Kidney tubule cell (primary cell): ENCODE data around the gene SRPRB.

Experiments used
- DNase-seq: peaks from one replicate; pipeline ENCODE4 v3.0.0-alpha.2; 2018; ENCODE audit warnings: low spot score

Gene SRPRB

GRCh38 chr3:133825969-133826727, 20.5 kb downstream of the SRPRB start:
- no peak for DNase-seq

DNA sequence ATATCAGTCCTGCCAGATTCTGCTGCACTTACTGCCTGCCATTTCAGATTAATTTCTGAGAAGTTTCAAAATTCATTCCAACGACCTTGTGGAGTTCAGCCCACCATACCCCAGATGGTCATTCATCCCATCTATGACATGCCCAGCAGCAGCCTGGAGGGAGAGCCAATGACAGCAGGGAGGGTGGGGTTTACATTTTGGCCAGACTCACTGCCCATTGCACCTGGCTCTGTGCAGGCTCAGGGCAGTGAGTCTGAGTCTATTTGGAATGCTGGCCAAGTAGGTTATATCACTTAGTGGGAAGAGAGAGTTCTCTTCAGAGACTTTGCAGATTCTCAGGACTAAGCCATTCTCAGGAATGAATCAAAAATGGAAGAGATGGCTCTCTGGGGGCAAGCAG, 21.5 kb downstream of the SRPRB start:
- DNase-seq = no peak

- no peak for DNase-seq
These were observed 22.1 kb downstream of the SRPRB start for GRCh38 chr3:133827684-133828083.

- DNase-seq = no peak
These were observed 23.1 kb downstream of the SRPRB start for GRCh38 chr3:133828576-133829309.

GRCh38 chr3:133829310-133829707, 23.7 kb downstream of the SRPRB start:
- no peak for DNase-seq

GRCh38 chr3:133830071-133830470, 24.5 kb downstream of the SRPRB start:
- no peak for DNase-seq

DNA sequence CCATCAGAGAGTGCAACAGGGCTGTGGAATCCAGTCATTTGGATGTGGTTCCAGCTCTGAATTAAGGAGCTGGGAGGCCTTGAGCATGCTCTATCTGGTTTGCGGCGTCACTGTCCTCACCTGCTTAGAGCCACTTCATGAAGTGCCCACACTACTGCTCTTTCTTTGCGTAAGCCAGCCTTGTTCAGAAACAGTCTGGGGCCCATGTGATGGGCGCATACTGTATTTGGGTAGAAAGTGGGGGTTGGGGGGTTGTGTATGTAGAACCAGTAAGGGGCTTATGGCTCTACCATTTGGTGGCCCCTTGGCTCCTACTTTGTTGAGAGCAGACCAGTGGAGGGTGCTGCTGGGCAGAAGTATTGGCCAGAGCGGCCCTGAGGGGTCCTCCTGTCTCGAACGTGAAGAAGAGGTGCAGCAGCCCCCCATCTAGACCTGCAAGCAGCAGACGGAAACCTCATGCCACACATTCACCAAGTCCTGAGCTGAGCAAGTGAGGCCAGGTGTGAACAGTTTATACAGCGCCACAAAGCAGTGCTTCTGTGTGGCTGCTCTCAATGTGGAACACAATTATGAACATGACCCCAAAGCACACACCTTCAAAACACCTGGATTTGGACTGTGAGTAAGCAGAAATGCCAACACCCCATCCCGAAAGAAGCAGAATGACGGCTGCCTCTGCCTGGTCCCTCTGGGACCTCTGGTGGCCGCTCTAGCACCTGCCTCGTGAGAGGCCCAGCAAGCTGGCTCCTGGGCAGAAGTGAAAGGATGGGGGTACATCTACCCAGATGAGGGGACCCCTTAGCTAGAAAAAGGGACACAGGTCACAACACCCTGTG, 26.6 kb downstream of the SRPRB start:
- no peak for DNase-seq

DNA sequence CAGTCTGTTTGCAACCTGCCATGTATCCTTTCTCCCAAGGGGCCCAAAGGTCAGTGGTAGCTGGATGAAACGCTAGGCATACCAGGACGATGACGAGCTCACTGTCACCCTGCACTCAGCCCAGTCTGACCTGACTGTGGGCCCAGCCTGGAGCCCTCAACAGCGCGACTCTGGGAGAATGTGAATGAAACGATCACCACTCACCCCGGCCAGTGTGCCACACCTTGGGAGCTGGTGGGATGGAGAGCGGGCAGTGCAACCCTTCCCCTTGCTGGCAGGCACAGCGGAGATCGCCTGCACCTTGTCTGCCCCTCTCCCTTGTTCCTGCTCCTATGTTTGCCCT, 27.2 kb downstream of the SRPRB start:
- DNase-seq = no peak

DNA sequence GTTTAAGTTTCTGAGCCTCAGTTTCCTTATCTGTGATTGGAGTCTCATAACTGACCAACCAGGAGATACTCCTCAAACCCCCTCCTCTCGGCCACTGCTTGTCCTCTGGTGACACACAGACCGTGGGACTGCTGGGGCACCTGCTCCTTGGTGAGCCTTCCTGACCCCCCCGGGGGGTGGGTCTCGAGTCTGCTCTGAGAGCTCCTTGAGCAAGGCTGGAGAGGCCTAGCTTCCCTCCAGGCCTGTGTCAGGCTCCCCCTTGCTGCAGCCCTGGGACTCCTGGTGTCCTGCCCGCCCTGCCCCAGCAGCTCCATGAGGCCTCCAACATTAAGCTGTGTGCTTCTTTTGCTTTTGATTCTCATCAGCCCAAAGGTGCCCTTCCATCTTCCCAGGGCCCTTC, 27.7 kb downstream of the SRPRB start:
- no peak for DNase-seq

- no peak for DNase-seq
These were observed 28.4 kb downstream of the SRPRB start for GRCh38 chr3:133833880-133834620.

DNA sequence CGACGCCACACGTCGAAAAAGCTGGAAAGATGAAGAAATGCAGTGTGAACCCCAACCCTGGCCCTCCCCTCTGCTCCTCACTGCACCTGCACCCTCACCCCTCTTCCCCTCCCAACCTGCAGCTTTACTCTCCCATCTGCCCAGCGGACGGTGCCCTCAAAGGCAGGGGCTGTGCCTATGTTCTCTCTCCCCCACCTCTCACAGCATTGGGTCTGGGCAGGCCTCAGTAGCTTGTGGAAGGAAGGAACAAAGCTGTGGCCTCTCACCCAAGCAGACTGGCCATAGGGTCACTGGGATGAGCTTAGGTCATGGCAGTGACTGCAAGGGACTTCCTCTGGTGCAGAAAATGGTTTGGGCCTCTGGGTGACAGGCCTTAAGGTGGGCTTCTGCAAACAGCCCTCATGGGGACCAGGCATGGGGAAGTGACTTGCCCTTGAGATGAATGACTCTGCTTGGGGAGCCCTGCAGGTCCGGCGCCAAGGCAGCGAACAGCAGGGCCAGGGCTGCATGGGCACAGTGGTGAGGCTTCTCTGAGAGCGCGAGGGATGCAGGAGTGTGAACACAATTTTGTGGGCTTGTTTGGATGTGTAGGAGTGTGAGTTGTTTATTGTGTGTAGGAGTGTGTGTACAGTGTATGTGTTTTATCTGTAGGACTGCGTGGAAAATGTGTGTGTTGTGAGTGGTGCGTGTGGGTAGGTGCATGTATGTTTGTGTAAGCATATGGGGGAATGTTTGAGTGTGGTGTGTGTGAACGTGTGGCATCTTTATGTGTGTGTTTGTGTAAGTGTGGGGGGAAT, 29.2 kb downstream of the SRPRB start:
- DNase-seq = no peak

DNA sequence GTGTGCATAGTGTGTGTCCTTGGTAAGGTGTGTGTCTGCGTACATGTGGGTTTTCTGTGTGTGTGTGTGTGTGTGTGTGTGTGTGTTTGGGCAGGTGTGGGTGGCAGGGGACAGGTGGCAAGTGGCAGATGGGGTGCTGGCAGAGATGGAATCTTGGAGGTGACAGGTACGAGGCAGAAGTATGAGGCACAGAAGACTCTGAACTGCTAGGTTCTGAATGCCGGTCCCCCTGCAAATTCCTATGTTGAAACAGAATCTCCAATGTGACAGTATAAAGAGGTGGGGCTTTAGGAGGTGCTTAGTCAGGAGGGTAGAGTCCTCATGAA, 29.8 kb downstream of the SRPRB start:
- DNase-seq = no peak

- DNase-seq = no peak
These were observed 30.3 kb downstream of the SRPRB start for GRCh38 chr3:133835961-133836360.

DNA sequence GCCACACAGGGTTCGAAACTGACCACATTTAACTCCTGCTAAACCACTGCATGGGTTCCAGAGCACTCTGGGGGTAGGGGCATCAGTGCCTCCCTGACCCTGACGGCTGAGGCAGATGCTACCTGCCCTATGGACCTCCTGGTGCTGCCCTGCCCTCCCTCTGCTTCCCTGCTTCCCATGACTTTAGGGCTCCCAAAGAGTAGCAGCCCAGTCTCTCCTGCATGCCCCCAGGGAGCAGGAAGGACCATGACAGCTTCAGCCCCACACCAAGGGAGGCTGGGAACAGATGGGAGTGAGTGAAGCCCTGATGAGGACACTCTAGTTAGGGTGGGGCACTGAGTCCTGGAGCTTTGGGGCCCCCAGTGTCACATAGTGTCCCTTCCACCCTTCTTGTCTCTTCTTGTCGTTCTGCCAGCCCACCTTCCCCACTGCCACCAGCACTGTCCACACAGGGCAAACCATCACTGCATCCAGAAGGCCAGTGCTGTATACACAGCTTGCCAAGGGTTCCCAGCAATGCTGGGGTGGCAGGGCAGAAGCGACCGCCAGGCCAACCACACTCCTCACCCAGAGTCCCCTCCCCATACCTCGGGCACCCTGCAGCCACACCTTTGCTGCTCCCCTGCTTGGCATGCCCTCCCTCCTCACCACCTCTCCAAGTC, 31.0 kb downstream of the SRPRB start:
- no peak for DNase-seq

DNA sequence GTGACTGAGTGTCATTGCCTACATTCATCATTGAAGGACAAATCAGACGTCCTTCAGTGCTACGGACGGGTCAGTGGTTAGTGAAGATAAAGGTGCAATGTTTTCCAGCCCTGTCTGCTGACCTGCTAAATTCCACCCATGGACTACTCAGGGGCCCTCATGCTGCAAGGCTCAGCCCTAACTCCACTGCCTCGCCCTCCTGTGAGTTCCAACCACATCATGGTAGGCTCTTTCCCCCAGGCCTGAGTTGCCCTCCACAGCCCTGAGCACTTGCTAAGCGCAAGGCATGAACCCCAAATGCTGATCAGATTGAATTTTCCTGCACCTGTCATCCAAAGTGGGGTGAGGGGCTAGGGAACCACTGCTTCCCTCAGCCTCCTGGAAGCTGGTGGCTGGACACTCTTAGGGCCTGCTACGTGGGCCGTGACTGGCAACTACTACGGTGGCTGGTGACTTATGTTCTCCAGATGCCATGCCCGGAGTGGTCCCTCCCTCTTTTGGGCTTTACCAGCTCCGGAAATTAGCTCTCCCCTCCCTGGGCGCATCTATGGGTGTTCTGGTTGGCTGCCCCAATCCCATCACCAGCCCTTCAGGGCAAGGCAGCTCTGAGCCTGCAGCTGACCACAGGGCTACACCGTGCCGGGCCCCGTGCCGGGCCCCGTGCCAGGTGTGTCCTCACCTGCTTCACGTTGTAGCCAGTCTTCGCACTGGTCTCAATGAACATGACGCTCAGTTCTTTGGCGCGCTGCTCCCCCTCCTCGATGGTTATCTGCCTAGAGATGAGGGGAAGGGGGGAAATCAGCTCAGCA, 32.1 kb downstream of the SRPRB start:
- no peak for DNase-seq

- no peak for DNase-seq
These were observed 32.7 kb downstream of the SRPRB start for GRCh38 chr3:133838296-133838789.

- no peak for DNase-seq
These were observed 33.5 kb downstream of the SRPRB start for GRCh38 chr3:133838916-133839800.

GRCh38 chr3:133840055-133840737, 34.6 kb downstream of the SRPRB start:
- no peak for DNase-seq
